Spleen (tissue), 7 donors: Measurements from ENCODE around the gene CDC42EP3.

ENCODE experiments used
- POLR2A ChIP-seq, 3 donors: fragments of 450-650 bp; IDR thresholded peaks; one replicate each; pipeline ENCODE4 v1.5.1; 2017; ENCODE audit warnings: antibody characterized with exemption in 3 of 3, mild to moderate bottlenecking in 1 of 3
- POLR2AphosphoS5 ChIP-seq, 3 donors: sonication (generic); formaldehyde crosslinking; IDR thresholded peaks; one replicate each; pipeline ENCODE4 v1.5.1; 2017; ENCODE audit warnings: antibody characterized with exemption in 3 of 3
- TF ChIP-seq, protein P1 (sequence below), 11 experiments: fragments of 200-600 bp in 7 of 11; fragments of 450-650 bp in 4 of 11; sonication (generic) in 4 of 11; IDR thresholded peaks in 8 of 11; conservative IDR thresholded peaks in 3 of 11; 1 replicate in 7 of 11; 2 replicates in 4 of 11; pipeline versions ENCODE4 v1.4.0 to v1.8.0; 2016 to 2021; ENCODE audit warnings: antibody characterized with exemption in 11 of 11, inconsistent platforms in 4 of 11, mild to moderate bottlenecking in 1 of 11
- donor health status: DM: no; HTN: no; CAD: no; lungs with moderate emphysema.
- donor health status: DM: no; HTN: no; CAD: no.
- donor health status: DM: no; HTN: no; CAD: no.

DNA sequence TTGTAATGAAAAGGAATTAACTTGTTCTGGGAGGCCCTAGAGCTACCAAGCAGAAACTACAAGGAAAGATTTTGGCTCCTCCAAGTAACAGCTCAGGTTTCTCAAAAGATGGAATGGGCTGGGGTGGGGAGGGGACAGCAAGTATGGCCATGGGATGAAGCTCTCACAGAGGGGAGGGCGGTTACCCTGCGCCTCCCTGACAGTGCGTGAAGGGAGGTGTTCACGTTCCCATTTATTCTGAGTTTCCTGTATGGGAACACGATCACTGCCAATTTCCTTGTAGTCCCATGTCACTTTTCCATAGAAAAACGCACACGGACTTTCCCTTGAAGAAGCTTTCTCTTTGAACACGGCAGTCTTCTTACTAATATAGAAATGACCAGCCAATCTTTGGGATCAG lies 17.0 kb downstream of the CDC42EP3 start:
- TF ChIP-seq POLR2A (IDR thresholded peaks at IDR 0.05) (no peak), POLR2AphosphoS5 (IDR thresholded peaks at IDR 0.05) (no peak)
- TF ChIP-seq, protein P1, sequence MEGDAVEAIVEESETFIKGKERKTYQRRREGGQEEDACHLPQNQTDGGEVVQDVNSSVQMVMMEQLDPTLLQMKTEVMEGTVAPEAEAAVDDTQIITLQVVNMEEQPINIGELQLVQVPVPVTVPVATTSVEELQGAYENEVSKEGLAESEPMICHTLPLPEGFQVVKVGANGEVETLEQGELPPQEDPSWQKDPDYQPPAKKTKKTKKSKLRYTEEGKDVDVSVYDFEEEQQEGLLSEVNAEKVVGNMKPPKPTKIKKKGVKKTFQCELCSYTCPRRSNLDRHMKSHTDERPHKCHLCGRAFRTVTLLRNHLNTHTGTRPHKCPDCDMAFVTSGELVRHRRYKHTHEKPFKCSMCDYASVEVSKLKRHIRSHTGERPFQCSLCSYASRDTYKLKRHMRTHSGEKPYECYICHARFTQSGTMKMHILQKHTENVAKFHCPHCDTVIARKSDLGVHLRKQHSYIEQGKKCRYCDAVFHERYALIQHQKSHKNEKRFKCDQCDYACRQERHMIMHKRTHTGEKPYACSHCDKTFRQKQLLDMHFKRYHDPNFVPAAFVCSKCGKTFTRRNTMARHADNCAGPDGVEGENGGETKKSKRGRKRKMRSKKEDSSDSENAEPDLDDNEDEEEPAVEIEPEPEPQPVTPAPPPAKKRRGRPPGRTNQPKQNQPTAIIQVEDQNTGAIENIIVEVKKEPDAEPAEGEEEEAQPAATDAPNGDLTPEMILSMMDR (IDR thresholded peaks at IDR 0.05 in 8 of 11, conservative IDR thresholded peaks at IDR 0.05 in 3 of 11), result no peak
